COLO668 (cell line): ENCODE results near the gene SLIT3.
"Not testable (repeated sequence)": the region's sequence is repeated elsewhere in the genome, so short reads cannot be mapped to it uniquely, and the experiment has no call there.

Experiments used
- DNase-seq: peaks from one replicate; lab custom pipeline; 2025; ENCODE audit not compliant: unreplicated experiment; lab: John Stamatoyannopoulos, UW

Gene SLIT3

GRCh38 chr5:169223595-169223953 is 77.4 kb downstream of the SLIT3 start:
- no peak for DNase-seq

- DNase-seq = no peak
Measured at GRCh38 chr5:169222934-169223594, 77.9 kb downstream of the SLIT3 start.

GRCh38 chr5:169221519-169221918 is 79.4 kb downstream of the SLIT3 start:
- DNase-seq = no peak

GRCh38 chr5:169219961-169220360 is 81.0 kb downstream of the SLIT3 start:
- DNase-seq = no peak

GRCh38 chr5:169219351-169219750 is 81.6 kb downstream of the SLIT3 start:
- DNase-seq = no peak

GRCh38 chr5:169218861-169219260 is 82.1 kb downstream of the SLIT3 start:
- DNase-seq = no peak

- DNase-seq = no peak
Measured at GRCh38 chr5:169218176-169218575, 82.8 kb downstream of the SLIT3 start.

- DNase-seq = no peak
Measured at GRCh38 chr5:169216866-169217265, 84.1 kb downstream of the SLIT3 start.

- no peak for DNase-seq
Measured at GRCh38 chr5:169213479-169213878, 87.5 kb downstream of the SLIT3 start.

GRCh38 chr5:169211761-169212160 is 89.2 kb downstream of the SLIT3 start:
- not testable (repeated sequence) for DNase-seq

GRCh38 chr5:169204788-169205400 is 96.0 kb downstream of the SLIT3 start:
- no peak for DNase-seq

- DNase-seq = no peak
Measured at GRCh38 chr5:169202969-169203368, 98.0 kb downstream of the SLIT3 start.

- no peak for DNase-seq
Measured at GRCh38 chr5:169201597-169201996, 99.3 kb downstream of the SLIT3 start.

GRCh38 chr5:169200125-169200778 is 100.7 kb downstream of the SLIT3 start:
- DNase-seq = no peak

GRCh38 chr5:169197343-169197742 is 103.6 kb downstream of the SLIT3 start:
- DNase-seq = no peak

- no peak for DNase-seq
Measured at GRCh38 chr5:169196059-169196458, 104.9 kb downstream of the SLIT3 start.

- no peak for DNase-seq
Measured at GRCh38 chr5:169195601-169196000, 105.3 kb downstream of the SLIT3 start.

- DNase-seq = no peak
Measured at GRCh38 chr5:169192536-169192935, 108.4 kb downstream of the SLIT3 start.

GRCh38 chr5:169190849-169191248 is 110.1 kb downstream of the SLIT3 start:
- no peak for DNase-seq

GRCh38 chr5:169185626-169186025 is 115.3 kb downstream of the SLIT3 start:
- no peak for DNase-seq

GRCh38 chr5:169183576-169183975 is 117.4 kb downstream of the SLIT3 start:
- DNase-seq = no peak

- no peak for DNase-seq
Measured at GRCh38 chr5:169182797-169183196, 118.1 kb downstream of the SLIT3 start.
